Fibroblast of villous mesenchyme (primary cell): ENCODE data around the gene ZNF324B. TPM values are rescaled to one million over a fixed set of nuclear protein-coding genes. Genes with fewer than 3 reads are reported as not detected.
"Not testable (repeated sequence)": the region's sequence is repeated elsewhere in the genome, so short reads cannot be mapped to it uniquely, and the experiment has no call there.

Experiments
- DNase-seq: peaks from one replicate; pipeline ENCODE4 v3.0.0-alpha.2; 2010; ENCODE audit warnings: low read depth
- H3K4me3 ChIP-seq: 2 replicates; pipeline ENCODE4 v1.5.1; 2011; ENCODE audit warnings: low read depth, mild to moderate bottlenecking, low read length
- total RNA-seq: library from RNA; depleted of rRNA; stranded (reverse); fragments of >200 nt; gene quantifications from 2 replicates; pipeline ENCODE4 v1.2.3, GENCODE V29; 2012
- TF ChIP-seq, protein P1 (sequence below): IDR thresholded peaks from 2 replicates; pipeline ENCODE4 v1.5.1; 2012; ENCODE audit warnings: low read depth, mild to moderate bottlenecking, low read length; ENCODE audit not compliant: insufficient read depth

The ZNF324B gene
- total RNA-seq: 10.4 and 11.6 TPM in 2 replicates

GRCh38 chr19:58451358-58452101, at the start of gene ZNF324B:
TSS of gene ZNF324B (plus strand) at chr19:58451622. CDS start at chr19:58453702, 2,080 bp downstream.
- H3K4me3 ChIP-seq: peak within 1 kb of the TSS; percentile 77
- peak; percentile 95 for DNase-seq
- TF ChIP-seq, protein P1, sequence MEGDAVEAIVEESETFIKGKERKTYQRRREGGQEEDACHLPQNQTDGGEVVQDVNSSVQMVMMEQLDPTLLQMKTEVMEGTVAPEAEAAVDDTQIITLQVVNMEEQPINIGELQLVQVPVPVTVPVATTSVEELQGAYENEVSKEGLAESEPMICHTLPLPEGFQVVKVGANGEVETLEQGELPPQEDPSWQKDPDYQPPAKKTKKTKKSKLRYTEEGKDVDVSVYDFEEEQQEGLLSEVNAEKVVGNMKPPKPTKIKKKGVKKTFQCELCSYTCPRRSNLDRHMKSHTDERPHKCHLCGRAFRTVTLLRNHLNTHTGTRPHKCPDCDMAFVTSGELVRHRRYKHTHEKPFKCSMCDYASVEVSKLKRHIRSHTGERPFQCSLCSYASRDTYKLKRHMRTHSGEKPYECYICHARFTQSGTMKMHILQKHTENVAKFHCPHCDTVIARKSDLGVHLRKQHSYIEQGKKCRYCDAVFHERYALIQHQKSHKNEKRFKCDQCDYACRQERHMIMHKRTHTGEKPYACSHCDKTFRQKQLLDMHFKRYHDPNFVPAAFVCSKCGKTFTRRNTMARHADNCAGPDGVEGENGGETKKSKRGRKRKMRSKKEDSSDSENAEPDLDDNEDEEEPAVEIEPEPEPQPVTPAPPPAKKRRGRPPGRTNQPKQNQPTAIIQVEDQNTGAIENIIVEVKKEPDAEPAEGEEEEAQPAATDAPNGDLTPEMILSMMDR: no peak

GRCh38 chr19:58401840-58402421, 49.5 kb upstream of the ZNF324B start:
- no peak for DNase-seq
- H3K4me3 ChIP-seq: peak overlapping the region; percentile 72
- TF ChIP-seq, protein P1: no peak

DNA sequence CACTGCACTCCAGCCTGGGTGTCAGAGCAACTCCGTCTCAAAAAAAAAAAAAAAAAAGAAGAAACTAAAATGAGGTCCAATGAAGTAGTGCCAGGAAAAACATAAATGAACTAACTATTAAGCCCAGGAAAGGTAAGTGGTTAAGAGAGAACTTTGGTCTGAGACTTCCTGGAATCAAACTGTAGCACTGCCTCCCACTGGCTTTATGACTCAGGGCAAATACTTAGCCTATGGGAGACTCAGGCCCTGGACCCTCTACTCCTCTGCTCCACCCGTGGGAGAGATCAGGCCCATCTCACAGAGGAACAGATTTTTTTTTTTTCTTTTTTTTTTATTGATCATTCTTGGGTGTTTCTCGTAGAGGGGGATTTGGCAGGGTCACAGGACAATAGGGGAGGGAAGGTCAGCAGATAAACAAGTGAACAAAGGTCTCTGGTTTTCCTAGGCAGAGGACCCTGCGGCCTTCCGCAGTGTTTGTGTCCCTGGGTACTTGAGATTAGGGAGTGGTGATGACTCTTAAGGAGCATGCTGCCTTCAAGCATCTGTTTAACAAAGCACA, 47.4 kb upstream of the ZNF324B start:
- DNase-seq, H3K4me3 ChIP-seq: not testable (repeated sequence)

GRCh38 chr19:58406818-58407657, 44.4 kb upstream of the ZNF324B start:
- TF ChIP-seq, protein P1: peak; percentile 49
- DNase-seq: no peak
- H3K4me3 ChIP-seq: peak overlapping the region; percentile 93

- peak; percentile 28 for DNase-seq
- peak overlapping the region; percentile 93 for H3K4me3 ChIP-seq
- TF ChIP-seq, protein P1: no peak
These were observed 43.7 kb upstream of the ZNF324B start for GRCh38 chr19:58407658-58408151.

GRCh38 chr19:58408152-58409009, 43.0 kb upstream of the ZNF324B start, which contains the start of gene ZNF584:
TSS of gene ZNF584 (plus strand) at chr19:58408649. CDS start at chr19:58409148, 499 bp downstream.
- H3K4me3 ChIP-seq: peak within 1 kb of the TSS; percentile 93
- TF ChIP-seq, protein P1: peak; percentile 13
- peak; percentile 94 for DNase-seq
